ENCODE measurements around the gene ADCY1.

DNA sequence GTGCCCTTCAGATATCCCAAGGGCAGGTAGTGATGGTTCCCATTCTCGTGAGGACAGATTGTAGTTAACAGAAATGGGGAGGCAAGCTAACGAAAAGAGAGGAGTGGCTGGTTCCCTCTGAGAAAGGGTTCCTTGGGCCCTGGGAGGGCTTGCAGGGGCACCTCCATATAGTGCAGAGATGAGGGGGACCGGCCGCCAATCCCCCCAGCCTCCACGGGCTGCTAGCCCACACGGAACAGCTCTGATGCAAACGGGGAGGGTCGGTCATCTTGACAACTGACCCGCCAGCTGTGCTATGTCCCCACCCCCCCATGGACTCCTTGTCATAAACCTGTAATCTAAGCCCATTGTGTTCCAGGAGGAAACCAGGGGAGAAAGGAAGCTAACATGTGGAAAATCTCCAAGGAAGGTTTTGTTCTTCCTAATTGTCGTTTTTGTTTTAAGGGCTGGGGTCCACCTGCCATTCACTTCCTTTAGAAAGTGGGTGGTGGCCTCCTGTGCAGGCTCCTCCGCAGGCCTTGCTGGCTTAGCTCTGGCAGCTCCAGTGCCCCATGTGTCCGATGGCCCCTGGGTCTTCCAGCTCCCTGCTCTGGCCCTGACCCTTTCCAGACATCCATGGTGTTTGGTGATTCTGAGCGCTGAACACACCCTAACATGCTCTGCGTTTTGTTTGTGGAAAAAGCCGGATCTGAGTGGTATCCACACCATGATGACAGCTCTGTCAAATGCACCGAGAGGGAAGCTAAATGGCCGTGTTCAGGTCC lies 15.9 kb downstream of the ADCY1 start:
- TF ChIP-seq, protein P1, sequence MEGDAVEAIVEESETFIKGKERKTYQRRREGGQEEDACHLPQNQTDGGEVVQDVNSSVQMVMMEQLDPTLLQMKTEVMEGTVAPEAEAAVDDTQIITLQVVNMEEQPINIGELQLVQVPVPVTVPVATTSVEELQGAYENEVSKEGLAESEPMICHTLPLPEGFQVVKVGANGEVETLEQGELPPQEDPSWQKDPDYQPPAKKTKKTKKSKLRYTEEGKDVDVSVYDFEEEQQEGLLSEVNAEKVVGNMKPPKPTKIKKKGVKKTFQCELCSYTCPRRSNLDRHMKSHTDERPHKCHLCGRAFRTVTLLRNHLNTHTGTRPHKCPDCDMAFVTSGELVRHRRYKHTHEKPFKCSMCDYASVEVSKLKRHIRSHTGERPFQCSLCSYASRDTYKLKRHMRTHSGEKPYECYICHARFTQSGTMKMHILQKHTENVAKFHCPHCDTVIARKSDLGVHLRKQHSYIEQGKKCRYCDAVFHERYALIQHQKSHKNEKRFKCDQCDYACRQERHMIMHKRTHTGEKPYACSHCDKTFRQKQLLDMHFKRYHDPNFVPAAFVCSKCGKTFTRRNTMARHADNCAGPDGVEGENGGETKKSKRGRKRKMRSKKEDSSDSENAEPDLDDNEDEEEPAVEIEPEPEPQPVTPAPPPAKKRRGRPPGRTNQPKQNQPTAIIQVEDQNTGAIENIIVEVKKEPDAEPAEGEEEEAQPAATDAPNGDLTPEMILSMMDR (IDR thresholded peaks at IDR 0.05) = no peak
- TF ChIP-seq POLR2AphosphoS5 (IDR thresholded peaks at IDR 0.05) = no peak
- TF ChIP-seq POLR2A (IDR thresholded peaks at IDR 0.05) = no peak
- TF ChIP-seq EP300 (IDR thresholded peaks at IDR 0.05) = no peak

Data from stomach (tissue), 4 donors.